HG02759 (cell line): ENCODE measurements around the gene MEIOB.
"Not testable (repeated sequence)": the region's sequence is repeated elsewhere in the genome, so short reads cannot be mapped to it uniquely, and the experiment has no call there.

Experiments used
- ATAC-seq: cut with Tn5 transposase; IDR thresholded peaks from one replicate; pipeline ENCODE4 v1.9.1; 2021; ENCODE audit warnings: mild to moderate bottlenecking, moderate library complexity; ENCODE audit not compliant: unreplicated experiment

The MEIOB gene

GRCh38 chr16:1871974-1872635 lies at the start of gene MEIOB:
MEIOB (minus strand) TSS chr16:1872164; CDS start chr16:1868175, 3,989 bp downstream.
- ATAC-seq, result no peak

- no peak for ATAC-seq
Observed at GRCh38 chr16:1920727-1921171, 48.8 kb upstream of the MEIOB start.

GRCh38 chr16:1920122-1920521 lies 48.2 kb upstream of the MEIOB start:
- not testable (repeated sequence) for ATAC-seq

GRCh38 chr16:1919327-1919998 lies 47.5 kb upstream of the MEIOB start:
- ATAC-seq, result no peak

GRCh38 chr16:1918351-1919326 lies 46.7 kb upstream of the MEIOB start, which contains the start of gene HS3ST6:
HS3ST6 (minus strand) TSS chr16:1918415; CDS start chr16:1918323, 92 bp downstream.
- no peak for ATAC-seq

- ATAC-seq, result no peak
Observed at GRCh38 chr16:1917665-1918350, 45.8 kb upstream of the MEIOB start.

- no peak for ATAC-seq
Observed at GRCh38 chr16:1917056-1917664, 45.2 kb upstream of the MEIOB start.

- ATAC-seq, result no peak
Observed at GRCh38 chr16:1916640-1916990, 44.7 kb upstream of the MEIOB start.

GRCh38 chr16:1915732-1916639 lies 44.0 kb upstream of the MEIOB start:
- ATAC-seq, result no peak

- no peak for ATAC-seq
Observed at GRCh38 chr16:1914988-1915387, 43.0 kb upstream of the MEIOB start.

- no peak for ATAC-seq
Observed at GRCh38 chr16:1914084-1914608, 42.2 kb upstream of the MEIOB start.

GRCh38 chr16:1913327-1914083 lies 41.5 kb upstream of the MEIOB start:
- no peak for ATAC-seq

GRCh38 chr16:1912215-1912543 lies 40.2 kb upstream of the MEIOB start:
- ATAC-seq, result no peak

GRCh38 chr16:1911467-1912214 lies 39.7 kb upstream of the MEIOB start:
- ATAC-seq, result no peak

GRCh38 chr16:1909561-1910231 lies 37.7 kb upstream of the MEIOB start:
- ATAC-seq, result no peak

GRCh38 chr16:1908983-1909382 lies 37.0 kb upstream of the MEIOB start:
- no peak for ATAC-seq

- no peak for ATAC-seq
Observed at GRCh38 chr16:1908184-1908583, 36.2 kb upstream of the MEIOB start.
